Measurements from ENCODE around the gene RTN4R.
"Not testable (repeated sequence)": the region's sequence is repeated elsewhere in the genome, so short reads cannot be mapped to it uniquely, and the experiment has no call there.

Gene RTN4R

GRCh38 chr22:20305894-20306645 lies 38.0 kb upstream of the RTN4R start:
- DNase-seq: no peak

GRCh38 chr22:20305230-20305893 lies 37.2 kb upstream of the RTN4R start:
- DNase-seq: not testable (repeated sequence)

DNA sequence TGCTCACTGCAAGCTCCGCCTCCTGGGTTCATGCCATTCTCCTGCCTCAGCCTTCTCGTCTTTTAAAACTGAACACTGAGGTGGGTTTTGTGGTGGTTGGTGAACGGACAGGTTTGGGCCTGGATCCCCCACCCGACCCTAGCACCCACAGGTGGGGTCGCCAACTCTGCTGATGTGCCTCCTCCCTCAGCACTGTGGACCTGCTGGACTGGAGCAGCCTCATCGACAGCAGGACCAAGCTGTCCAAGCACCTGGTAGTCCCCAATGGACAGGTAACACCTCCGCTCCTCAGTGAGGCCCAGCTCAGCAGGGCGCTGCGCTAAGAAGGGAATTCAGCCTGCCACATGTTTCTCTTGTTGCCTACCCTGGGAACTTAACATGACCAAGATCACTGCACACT lies 36.5 kb upstream of the RTN4R start:
- no peak for DNase-seq

DNA sequence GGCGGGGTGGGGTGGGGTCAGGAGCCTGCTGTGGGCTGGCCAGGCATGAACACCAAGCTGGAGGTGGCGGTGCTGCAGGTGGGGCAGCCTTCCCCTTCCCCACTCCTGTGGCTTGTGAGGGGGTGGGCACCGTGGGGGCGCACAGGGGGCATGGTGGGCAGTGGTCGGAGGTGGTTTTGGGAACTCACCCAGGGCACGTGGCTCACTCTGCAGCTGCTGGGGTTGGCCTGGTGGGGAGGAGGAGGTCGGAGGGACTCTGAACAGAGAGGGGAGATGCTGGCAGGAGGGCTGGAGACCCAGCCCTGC lies 35.1 kb upstream of the RTN4R start:
- DNase-seq: not testable (repeated sequence)

DNA sequence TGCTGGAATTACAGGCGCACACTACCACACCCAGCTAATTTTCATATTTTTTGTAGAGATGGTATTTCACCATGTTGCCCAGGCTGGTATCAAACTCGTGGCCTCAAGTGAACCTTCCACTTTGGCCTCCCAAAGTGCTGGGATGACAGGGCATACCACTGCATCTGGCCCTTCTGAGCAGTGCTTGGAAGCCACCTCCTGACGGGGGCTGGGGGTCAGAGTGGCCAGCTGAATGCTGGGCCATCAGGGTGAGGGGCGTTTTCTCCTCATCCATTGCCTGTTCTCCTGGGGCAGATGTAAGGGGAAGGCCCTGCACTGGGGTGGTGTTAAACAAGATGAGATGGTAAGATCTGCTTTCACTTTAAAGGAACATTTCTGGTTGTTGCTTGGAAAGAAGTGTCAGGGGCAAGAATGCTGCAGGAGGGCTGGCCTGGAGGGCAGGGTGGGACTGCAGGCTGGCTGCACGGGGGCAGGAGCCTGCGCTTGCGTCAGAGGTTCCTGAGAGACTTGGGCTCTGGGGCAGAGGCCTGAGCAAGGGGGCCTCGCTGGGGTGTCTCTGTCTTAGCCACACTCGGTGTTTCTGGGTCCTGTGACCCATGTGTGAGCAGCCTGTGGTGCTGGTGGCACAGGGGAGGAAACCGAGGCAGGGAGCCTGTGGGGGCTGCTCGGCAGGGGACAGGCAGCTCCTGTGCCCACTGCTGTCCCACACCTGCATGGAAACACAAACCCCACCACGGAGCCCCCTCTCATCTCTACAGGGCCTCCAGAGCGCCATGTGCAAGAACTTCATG lies 34.5 kb upstream of the RTN4R start:
- no peak for DNase-seq

DNA sequence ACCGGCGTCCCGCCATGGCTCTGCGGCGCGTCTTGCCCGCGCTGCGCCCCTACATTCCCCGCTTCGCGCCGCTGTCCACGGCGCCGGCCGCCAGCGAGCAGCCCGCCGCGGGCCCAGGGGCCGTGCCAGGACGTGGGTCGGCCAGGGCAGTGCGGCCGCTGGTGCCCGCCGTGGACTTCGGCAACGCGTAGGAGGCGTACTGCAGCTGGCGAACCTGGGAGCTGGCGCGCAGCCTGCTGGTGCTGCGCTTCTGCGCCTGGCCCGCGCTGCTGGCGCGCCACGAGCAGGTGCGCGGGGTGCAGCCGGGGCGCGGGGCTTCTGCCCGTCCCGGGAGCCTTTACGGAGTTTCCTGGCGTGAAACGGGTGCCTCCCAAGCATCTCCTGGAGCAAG lies 31.6 kb upstream of the RTN4R start:
- peak in 1 of 5 donors; percentile 19 for DNase-seq

GRCh38 chr22:20298803-20299745 lies 31.0 kb upstream of the RTN4R start:
- peak; percentile 84 to 91 (median 85) for DNase-seq

DNA sequence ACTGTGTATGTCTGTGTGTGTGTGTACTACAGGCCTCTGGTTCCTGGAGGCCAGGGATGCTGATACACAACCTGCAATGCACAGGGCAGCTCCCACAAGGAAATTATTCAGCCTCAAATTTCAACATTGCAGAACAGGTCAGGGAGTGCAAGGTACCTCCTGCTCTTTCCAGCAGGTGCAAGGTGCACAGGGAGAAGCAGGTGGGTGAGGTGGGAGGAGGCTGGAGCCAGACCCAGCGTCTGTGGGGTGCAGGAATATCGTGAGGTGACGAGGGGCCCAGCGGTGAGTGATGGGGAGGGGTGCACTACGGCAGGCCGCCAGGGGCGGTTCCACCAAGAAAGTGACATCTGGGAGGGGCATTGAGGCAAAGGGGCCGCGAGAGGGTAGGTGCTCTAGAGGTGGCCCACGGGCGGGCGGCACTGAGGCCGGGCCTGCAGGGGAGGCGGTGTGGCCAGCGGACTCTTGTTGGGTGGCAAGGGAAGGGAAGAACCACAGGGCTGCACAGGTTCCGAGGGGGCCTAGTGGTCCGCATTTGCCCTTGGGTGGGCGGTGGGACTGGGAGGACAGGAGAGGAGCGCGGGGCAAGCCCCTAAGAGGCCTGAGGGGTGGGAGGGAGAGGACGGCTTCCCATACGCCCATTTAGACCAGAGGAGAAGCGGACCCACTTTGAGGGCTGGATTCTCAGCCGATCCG lies 30.1 kb upstream of the RTN4R start:
- no peak for DNase-seq

DNA sequence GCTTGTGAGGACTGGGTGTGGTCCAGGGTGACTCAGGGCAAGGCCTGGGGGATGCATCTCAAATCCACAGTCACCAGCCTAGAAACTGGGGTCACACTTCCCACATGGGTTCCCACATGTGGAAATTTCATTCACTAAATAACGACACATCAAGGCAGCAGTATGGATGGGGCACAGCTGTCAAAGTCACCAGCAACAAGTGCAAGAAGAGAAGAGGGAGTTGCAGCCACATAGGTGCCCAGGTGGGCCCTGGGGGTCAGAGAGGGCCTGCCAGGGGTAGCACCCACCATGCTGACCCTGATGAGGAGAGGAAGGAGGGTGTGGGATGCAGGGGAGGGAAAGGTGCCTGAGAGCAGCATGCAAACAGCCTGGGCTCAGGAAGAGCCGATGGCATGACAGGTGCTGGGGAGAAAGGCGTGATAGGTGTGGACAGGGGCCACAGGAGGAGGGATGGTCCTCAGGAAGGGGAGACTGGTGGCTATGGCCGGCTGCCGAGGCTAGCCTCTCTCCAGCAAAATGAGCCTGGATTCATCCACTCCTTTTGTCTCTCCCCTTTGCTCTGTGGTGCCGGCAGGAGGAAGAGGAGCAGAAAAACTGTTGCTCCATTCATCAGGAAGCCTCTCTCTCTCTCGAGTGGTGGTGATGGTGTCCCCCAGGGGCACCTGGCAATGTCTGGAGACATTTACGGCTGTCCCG lies 29.4 kb upstream of the RTN4R start:
- no peak for DNase-seq

DNA sequence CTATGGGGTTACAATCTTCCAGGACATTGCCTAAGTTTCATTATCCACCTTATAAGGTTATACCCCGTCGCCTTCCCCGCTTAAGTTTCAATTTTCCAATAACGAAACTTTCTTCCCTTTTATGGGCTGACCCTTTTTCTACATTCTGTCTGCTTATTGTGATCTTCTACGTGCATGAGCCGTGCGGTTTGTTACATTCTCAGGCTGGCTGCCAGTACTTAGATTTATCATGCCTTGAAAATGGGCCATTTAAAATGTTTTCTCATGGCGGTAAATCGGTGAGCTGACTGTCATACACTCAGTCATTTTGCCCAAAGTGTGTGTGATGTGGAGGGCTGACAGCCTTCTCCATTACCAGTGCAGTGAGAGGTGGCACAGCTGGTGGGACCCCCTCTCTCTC lies 28.5 kb upstream of the RTN4R start:
- DNase-seq: no peak

GRCh38 chr22:20295262-20296064 lies 27.3 kb upstream of the RTN4R start:
- DNase-seq: no peak

GRCh38 chr22:20292673-20293232 lies 24.6 kb upstream of the RTN4R start:
- DNase-seq: no peak

GRCh38 chr22:20292108-20292507 lies 24.0 kb upstream of the RTN4R start:
- no peak for DNase-seq

GRCh38 chr22:20291604-20292063 lies 23.5 kb upstream of the RTN4R start:
- no peak for DNase-seq

- no peak for DNase-seq
These were observed 23.1 kb upstream of the RTN4R start for GRCh38 chr22:20291249-20291586.

GRCh38 chr22:20290578-20291248 lies 22.6 kb upstream of the RTN4R start:
- DNase-seq: no peak

DNA sequence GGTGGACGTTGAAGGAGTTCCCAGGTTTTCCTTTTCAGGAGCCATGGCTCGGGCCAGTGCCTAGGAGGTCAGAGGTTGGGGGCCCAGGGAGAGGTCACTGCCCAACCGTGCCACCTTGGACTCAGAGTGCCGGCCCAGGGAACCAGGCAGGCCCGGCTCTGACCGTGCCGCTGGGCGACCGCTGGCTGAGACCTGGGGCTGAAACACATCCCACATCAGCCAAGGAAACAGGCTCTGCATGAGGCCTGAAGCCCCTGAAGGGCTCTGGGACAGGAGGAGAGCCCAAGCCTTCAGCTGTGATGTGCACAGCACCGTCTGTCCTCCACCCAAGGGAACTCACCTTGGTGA lies 21.9 kb upstream of the RTN4R start:
- DNase-seq: no peak

GRCh38 chr22:20289182-20290044 lies 21.3 kb upstream of the RTN4R start:
- DNase-seq: not testable (repeated sequence)
